Subcutaneous abdominal adipose tissue (tissue), 5 donors: ENCODE data around the gene ACSL6.

Source experiments
- H3K27ac ChIP-seq: one replicate; pipeline ENCODE4 v1.7.0; 2013; ENCODE audit warnings: low read depth, mild to moderate bottlenecking, inconsistent platforms, low read length, moderate library complexity
- H3K27me3 ChIP-seq, 5 donors: one replicate each; pipeline ENCODE4 v1.7.0; 2013; ENCODE audit warnings: low read length in 5 of 5, inconsistent platforms in 1 of 5; ENCODE audit not compliant: control insufficient read depth in 5 of 5, insufficient read depth in 4 of 5
- H3K36me3 ChIP-seq, 5 donors: one replicate each; pipeline ENCODE4 v1.7.0; 2013; ENCODE audit warnings: low read length in 5 of 5; ENCODE audit not compliant: control insufficient read depth in 5 of 5, insufficient read depth in 5 of 5
- H3K4me1 ChIP-seq, 5 donors: one replicate each; pipeline ENCODE4 v1.7.0; 2013; ENCODE audit warnings: low read length in 5 of 5, mild to moderate bottlenecking in 3 of 5, moderate library complexity in 1 of 5; ENCODE audit not compliant: control insufficient read depth in 5 of 5, insufficient read depth in 5 of 5
- H3K4me3 ChIP-seq, 5 donors: one replicate each; pipeline ENCODE4 v1.7.0; 2013; ENCODE audit warnings: low read length in 5 of 5, low read depth in 1 of 5
- H3K9ac ChIP-seq, 5 donors: one replicate each; pipeline ENCODE4 v1.7.0; 2013; ENCODE audit warnings: low read length in 5 of 5, mild to moderate bottlenecking in 4 of 5, moderate library complexity in 3 of 5
- H3K9me3 ChIP-seq, 5 donors: one replicate each; pipeline ENCODE4 v1.7.0; 2013; ENCODE audit warnings: low read length in 5 of 5; ENCODE audit not compliant: control insufficient read depth in 5 of 5
- donor health status: healthy.
- donor health status: healthy.
- donor health status: healthy.
- donor health status: healthy.
- donor health status: healthy.

Gene ACSL6

GRCh38 chr5:132044207-132044606, 32.7 kb upstream of the ACSL6 start:
- Histone ChIP-seq H3K27ac (no peak overlapping the region), H3K9me3 (no peaks in the 10 kb centered on the region), H3K9ac (no peak overlapping the region), H3K36me3 (no peaks in the 10 kb centered on the region), H3K27me3 (peaks cover 0 to 6% (median 2%) of the 10 kb centered on the region in 5 donors), H3K4me3 (no peak overlapping the region), H3K4me1 (no peaks in the 10 kb centered on the region)

GRCh38 chr5:132037353-132037752, 25.9 kb upstream of the ACSL6 start:
- peaks cover 0 to 10% (median 0%) of the 10 kb centered on the region in 5 donors for H3K9me3 ChIP-seq
- no peak overlapping the region for H3K9ac ChIP-seq
- H3K4me3 ChIP-seq = no peak overlapping the region
- H3K4me1 ChIP-seq = no peaks in the 10 kb centered on the region
- no peak overlapping the region for H3K27ac ChIP-seq
- H3K27me3 ChIP-seq = no peaks in the 10 kb centered on the region
- H3K36me3 ChIP-seq = no peaks in the 10 kb centered on the region

DNA sequence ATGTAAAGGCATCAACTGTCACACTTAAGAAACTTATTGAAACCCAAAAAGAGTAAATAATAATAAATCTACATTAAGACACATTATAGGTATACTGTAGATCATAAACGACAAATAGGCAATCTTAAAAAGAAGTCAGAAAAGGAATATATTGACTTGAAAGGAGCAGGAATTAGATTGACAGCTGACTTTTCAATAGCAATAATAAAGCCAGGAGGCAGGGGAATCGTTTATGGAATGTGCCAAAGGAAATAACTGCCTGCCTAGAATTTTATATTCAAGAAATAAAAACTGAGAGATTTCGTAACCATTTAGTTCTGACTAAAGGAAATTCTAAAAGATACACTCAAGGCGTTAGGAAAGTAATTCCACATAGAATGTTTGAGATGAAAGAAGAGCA, 21.7 kb upstream of the ACSL6 start:
- H3K4me1 ChIP-seq = no peaks in the 10 kb centered on the region
- H3K9ac ChIP-seq = no peak overlapping the region
- no peak overlapping the region for H3K27ac ChIP-seq
- H3K4me3 ChIP-seq = no peak overlapping the region
- H3K36me3 ChIP-seq = no peaks in the 10 kb centered on the region
- peaks cover 0 to 10% (median 0%) of the 10 kb centered on the region in 5 donors for H3K9me3 ChIP-seq
- H3K27me3 ChIP-seq = peaks cover 0 to 5% (median 0%) of the 10 kb centered on the region in 5 donors

DNA sequence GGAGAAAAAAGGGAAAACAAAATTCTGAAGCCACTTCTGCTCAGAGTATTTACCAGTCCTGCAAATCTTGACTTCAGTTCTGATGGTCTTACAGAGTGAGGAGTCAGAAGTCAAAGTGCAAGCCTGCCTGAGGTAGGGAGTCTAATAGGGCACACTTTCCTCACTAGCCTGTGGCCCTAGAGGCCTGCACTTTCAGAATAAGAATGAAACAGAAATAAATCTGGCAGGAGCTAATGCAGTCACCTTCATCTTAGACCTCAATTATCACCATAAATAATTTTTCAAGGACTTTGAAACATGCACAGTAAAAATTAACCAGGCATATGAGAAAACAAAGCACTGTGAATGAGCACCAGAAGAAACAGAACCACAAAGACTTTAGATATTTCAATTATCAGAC, 20.7 kb upstream of the ACSL6 start:
- no peak overlapping the region for H3K9ac ChIP-seq
- no peaks in the 10 kb centered on the region for H3K4me1 ChIP-seq
- no peaks in the 10 kb centered on the region for H3K36me3 ChIP-seq
- H3K27ac ChIP-seq = no peak overlapping the region
- no peak overlapping the region for H3K4me3 ChIP-seq
- H3K9me3 ChIP-seq = peaks cover 0 to 7% (median 0%) of the 10 kb centered on the region in 5 donors
- H3K27me3 ChIP-seq = peaks cover 0 to 6% (median 0%) of the 10 kb centered on the region in 5 donors

GRCh38 chr5:132030610-132031009, 19.2 kb upstream of the ACSL6 start:
- Histone ChIP-seq H3K9me3 (peaks cover 0 to 7% (median 0%) of the 10 kb centered on the region in 5 donors), H3K36me3 (no peaks in the 10 kb centered on the region), H3K27me3 (peaks cover 0 to 9% (median 0%) of the 10 kb centered on the region in 5 donors), H3K4me3 (no peak overlapping the region), H3K4me1 (no peaks in the 10 kb centered on the region), H3K27ac (no peak overlapping the region), H3K9ac (no peak overlapping the region)

DNA sequence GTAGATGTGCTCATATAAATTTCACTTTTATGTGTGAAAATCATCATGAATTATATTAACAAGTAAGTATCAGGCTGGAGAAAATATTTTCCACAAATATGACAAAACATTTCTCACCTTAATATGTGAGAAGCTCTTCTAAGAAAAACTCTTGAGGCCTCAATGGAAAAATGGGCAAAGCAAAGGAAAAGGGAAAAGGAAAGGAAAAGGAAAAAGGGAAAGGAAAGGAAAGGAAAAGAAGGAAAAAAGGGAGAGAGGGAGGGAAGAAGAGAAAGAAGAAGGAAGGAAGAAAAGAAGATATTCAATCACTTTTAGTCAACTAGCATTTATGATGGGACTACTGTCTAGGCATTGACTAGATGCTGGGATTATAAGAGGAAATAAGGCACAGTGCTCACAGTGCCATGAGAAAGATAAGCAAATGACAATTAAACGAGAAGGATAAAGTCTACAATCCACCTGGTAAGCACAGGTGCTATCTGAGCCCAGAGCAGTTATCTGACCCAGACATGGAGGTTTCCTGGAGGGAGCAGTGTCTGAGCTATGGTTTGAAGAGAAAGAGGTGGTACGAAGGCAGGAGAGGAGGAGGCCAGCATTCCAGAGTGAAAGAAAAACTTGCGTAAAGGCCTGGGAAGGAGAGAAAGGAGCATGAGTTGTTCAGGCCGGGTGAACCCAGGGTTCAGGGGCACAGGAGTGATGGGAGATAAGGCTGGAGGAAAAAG, 18.3 kb upstream of the ACSL6 start:
- Histone ChIP-seq H3K4me3 (no peak overlapping the region), H3K4me1 (no peaks in the 10 kb centered on the region), H3K9me3 (peaks cover 0 to 7% (median 0%) of the 10 kb centered on the region in 5 donors), H3K27me3 (peaks cover 0 to 9% (median 2%) of the 10 kb centered on the region in 5 donors), H3K9ac (no peak overlapping the region), H3K36me3 (no peaks in the 10 kb centered on the region), H3K27ac (no peak overlapping the region)

- no peaks in the 10 kb centered on the region for H3K36me3 ChIP-seq
- no peak overlapping the region for H3K9ac ChIP-seq
- no peak overlapping the region for H3K4me3 ChIP-seq
- no peak overlapping the region for H3K27ac ChIP-seq
- no peaks in the 10 kb centered on the region for H3K4me1 ChIP-seq
- H3K27me3 ChIP-seq = peaks cover 0 to 9% (median 7%) of the 10 kb centered on the region in 5 donors
- H3K9me3 ChIP-seq = no peaks in the 10 kb centered on the region
These were observed 15.6 kb upstream of the ACSL6 start for GRCh38 chr5:132027027-132027426.

DNA sequence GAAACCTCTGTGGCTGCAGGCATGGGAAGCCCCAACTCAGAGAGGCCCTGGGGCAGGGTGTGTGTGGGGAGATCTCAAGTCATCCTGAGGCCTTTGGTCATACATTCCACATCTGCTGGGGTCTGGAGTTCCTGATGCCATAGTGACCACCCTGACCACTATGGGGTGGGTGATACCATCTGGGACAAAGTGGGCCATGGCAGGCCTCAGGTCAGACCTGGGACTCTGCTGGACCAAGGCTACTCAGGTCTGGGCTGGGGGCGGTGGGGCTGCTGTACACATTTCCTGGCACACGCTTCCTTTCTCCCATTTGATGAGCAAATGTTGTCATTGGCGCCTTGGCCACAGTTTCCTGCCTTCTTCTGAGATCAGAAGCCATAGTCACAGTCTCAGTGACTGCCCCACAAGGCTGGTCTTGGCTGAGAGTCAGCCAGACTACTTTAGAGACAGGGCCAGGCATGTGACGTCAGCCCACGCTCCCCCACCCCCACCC, 15.1 kb upstream of the ACSL6 start:
- Histone ChIP-seq H3K27me3 (peaks cover 0 to 9% (median 7%) of the 10 kb centered on the region in 5 donors), H3K36me3 (no peaks in the 10 kb centered on the region), H3K27ac (no peak overlapping the region), H3K9me3 (no peaks in the 10 kb centered on the region), H3K4me1 (no peaks in the 10 kb centered on the region), H3K4me3 (no peak overlapping the region), H3K9ac (no peak overlapping the region)

DNA sequence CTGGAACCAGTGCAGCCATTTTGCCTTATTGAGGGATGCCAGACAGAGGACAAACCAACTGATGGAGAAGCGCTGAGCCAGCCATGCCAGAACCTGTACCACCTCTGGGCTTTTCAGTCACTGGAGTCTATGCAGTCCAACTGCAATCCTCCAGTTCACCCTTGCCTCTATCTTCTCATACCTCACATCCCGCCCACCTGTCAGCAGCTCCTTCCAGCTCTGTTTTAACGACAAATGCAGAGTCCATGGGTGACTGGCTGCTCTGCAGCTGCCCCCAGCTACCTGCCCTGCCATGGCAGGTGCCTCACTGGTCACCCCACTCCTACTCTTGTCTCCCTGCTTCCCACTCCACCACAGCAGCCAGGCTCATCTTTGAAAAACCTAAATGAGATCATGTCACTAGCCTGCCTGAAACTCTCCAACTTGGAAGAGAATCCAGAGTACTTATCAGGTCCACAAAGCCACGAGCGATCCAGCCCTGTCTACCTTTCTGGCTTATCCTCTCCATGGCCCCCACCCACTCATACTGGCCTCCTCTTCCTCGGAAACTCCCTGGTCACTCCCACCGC, 14.0 kb upstream of the ACSL6 start:
- Histone ChIP-seq H3K27ac (no peak overlapping the region), H3K4me3 (no peak overlapping the region), H3K9ac (no peak overlapping the region), H3K9me3 (no peaks in the 10 kb centered on the region), H3K27me3 (peaks cover 0 to 9% (median 7%) of the 10 kb centered on the region in 5 donors), H3K36me3 (no peaks in the 10 kb centered on the region), H3K4me1 (no peaks in the 10 kb centered on the region)

- Histone ChIP-seq H3K4me1 (no peaks in the 10 kb centered on the region), H3K9me3 (no peaks in the 10 kb centered on the region), H3K27me3 (peaks cover 0 to 9% (median 6%) of the 10 kb centered on the region in 5 donors), H3K9ac (no peak overlapping the region), H3K36me3 (no peaks in the 10 kb centered on the region), H3K27ac (no peak overlapping the region), H3K4me3 (no peak overlapping the region)
These were observed 13.4 kb upstream of the ACSL6 start for GRCh38 chr5:132024789-132025402.
